ENCODE results near the gene ALOX15B. TPM values are rescaled to one million over a fixed set of nuclear protein-coding genes. Genes with fewer than 3 reads are reported as not detected.

The ALOX15B gene
- total and polyA plus RNA-seq, 10 donors = 0.13 to 7.8 (median 2.7) TPM

- intact Hi-C loops (cut with DNase I; ENCODE audit: low total_unique reads) = loop anchor here (10.0 kb wide), 2 partner anchors 59 to 229 kb away; no protein-coding TSS in a partner anchor
- no peak for DNase-seq
- TF ChIP-seq POLR2AphosphoS5 (IDR thresholded peaks at IDR 0.05) = no peak
- TF ChIP-seq CTCF (IDR thresholded peaks at IDR 0.05 in 8 of 11, conservative IDR thresholded peaks at IDR 0.05 in 3 of 11) = no peak
- no peak for TF ChIP-seq POLR2A (IDR thresholded peaks at IDR 0.05)
- Histone ChIP-seq H3K4me1 (peaks cover 0 to 33% (median 27%) of the 10 kb centered on the region in 6 donors), H3K36me3 (no peaks in the 10 kb centered on the region), H3K4me3 (no peak overlapping the region), H3K9me3 (no peaks in the 10 kb centered on the region), H3K27me3 (replicated peaks in 1 of 7) (peaks cover 0 to 17% (median 6%) of the 10 kb centered on the region in 7 donors), H3K27ac (no peak overlapping the region)
- WGBS, 5 donors = 88 to 93% (median 92%) methylated on average over 7 of the region's 7 CpGs
These were observed 14.7 kb downstream of the ALOX15B start for GRCh38 chr17:8053600-8053999.

- Histone ChIP-seq H3K27me3 (replicated peaks in 1 of 7) (peaks cover 0 to 37% (median 21%) of the 10 kb centered on the region in 7 donors), H3K27ac (peak overlapping the region in 7 of 8 donors; percentile 22 to 86 (median 63)), H3K4me1 (peaks cover 0 to 39% (median 27%) of the 10 kb centered on the region in 6 donors), H3K36me3 (no peaks in the 10 kb centered on the region), H3K4me3 (peak overlapping the region in 1 of 8 donors; percentile 39), H3K9me3 (no peaks in the 10 kb centered on the region)
- intact Hi-C loops (cut with DNase I; ENCODE audit: low total_unique reads) = loop anchor here (5.0 to 10.0 kb wide), 3 partner anchors 61 to 231 kb away; no protein-coding TSS in a partner anchor
- 49 to 69% (median 65%) methylated on average over 3 of the region's 3 CpGs for WGBS, 5 donors
- TF ChIP-seq POLR2A (IDR thresholded peaks at IDR 0.05) = no peak
- no peak for TF ChIP-seq CTCF (IDR thresholded peaks at IDR 0.05 in 8 of 11, conservative IDR thresholded peaks at IDR 0.05 in 3 of 11)
- TF ChIP-seq POLR2AphosphoS5 (IDR thresholded peaks at IDR 0.05) = no peak
- DNase-seq = peak; percentile 48
These were observed 17.0 kb downstream of the ALOX15B start for GRCh38 chr17:8055851-8056231.

- peak overlapping the region in 1 of 8 donors; percentile 39 for H3K4me3 ChIP-seq
- intact Hi-C loops (cut with DNase I; ENCODE audit: low total_unique reads) = loop anchor here (5.0 to 10.0 kb wide), 3 partner anchors 62 to 232 kb away; no protein-coding TSS in a partner anchor
- H3K36me3 ChIP-seq = no peaks in the 10 kb centered on the region
- 22 to 30% (median 28%) methylated on average over 13 to 14 of the region's 14 CpGs for WGBS, 5 donors
- H3K27ac ChIP-seq = peak overlapping the region in 7 of 8 donors; percentile 22 to 86 (median 63)
- peaks cover 0 to 39% (median 27%) of the 10 kb centered on the region in 6 donors for H3K4me1 ChIP-seq
- H3K9me3 ChIP-seq = no peaks in the 10 kb centered on the region
- DNase-seq = peak; percentile 78
- H3K27me3 ChIP-seq (replicated peaks in 1 of 7) = peaks cover 0 to 43% (median 23%) of the 10 kb centered on the region in 7 donors
- TF ChIP-seq POLR2A (IDR thresholded peaks at IDR 0.05) = no peak
- TF ChIP-seq CTCF (IDR thresholded peaks at IDR 0.05 in 8 of 11, conservative IDR thresholded peaks at IDR 0.05 in 3 of 11) = no peak
- TF ChIP-seq POLR2AphosphoS5 (IDR thresholded peaks at IDR 0.05) = peak in 1 of 3 donors; percentile 67
These were observed 17.5 kb downstream of the ALOX15B start for GRCh38 chr17:8056232-8056975.
